ENCODE measurements around the gene SPTAN1.

The SPTAN1 gene

GRCh38 chr9:128593856-128594255 is 41.5 kb downstream of the SPTAN1 start:
- H4K20me1 ChIP-seq (ENCODE audit: insufficient read depth, low read length, poor library complexity, severe bottlenecking), result no peaks in the 10 kb centered on the region
- H3K27me3 ChIP-seq (ENCODE audit: insufficient read depth, low read length, poor library complexity, severe bottlenecking), result no peaks in the 10 kb centered on the region
- no peaks in the 10 kb centered on the region for H3K9me3 ChIP-seq (ENCODE audit: insufficient read depth, low read depth, low read length)
- no peaks in the 10 kb centered on the region for H3K4me1 ChIP-seq (ENCODE audit: insufficient read depth, low read length, poor library complexity, severe bottlenecking)
- no peak overlapping the region for H3K4me2 ChIP-seq (ENCODE audit: low read depth, low read length, poor library complexity, severe bottlenecking)
- no peaks in the 10 kb centered on the region for H3K79me2 ChIP-seq (ENCODE audit: insufficient read depth, low read length)
- TF ChIP-seq EZH2phosphoT487 (IDR thresholded peaks at IDR 0.05; ENCODE audit: borderline replicate concordance) (no peak), CTCF (conservative IDR thresholded peaks at IDR 0.05; ENCODE audit: low read length) (no peak)
- H3K9ac ChIP-seq (ENCODE audit: low read depth, low read length, poor library complexity, severe bottlenecking), result no peak overlapping the region
- no peaks in the 10 kb centered on the region for H3K9me2 ChIP-seq (replicated peaks; ENCODE audit: low read depth, low read length)
- H3K4me3 ChIP-seq (ENCODE audit: low read length, poor library complexity, severe bottlenecking), result no peak overlapping the region
- H3F3A ChIP-seq (ENCODE audit: low read depth), result no peaks in the 10 kb centered on the region
- no peak overlapping the region for H2AFZ ChIP-seq (ENCODE audit: low read length)
- H3K36me3 ChIP-seq (ENCODE audit: insufficient read depth, low read length), result peaks cover 57% of the 10 kb centered on the region; the same call in 1 of the 2 replicates

GRCh38 chr9:128595471-128595870 is 43.1 kb downstream of the SPTAN1 start:
- TF ChIP-seq EZH2phosphoT487 (IDR thresholded peaks at IDR 0.05; ENCODE audit: borderline replicate concordance) (no peak), CTCF (conservative IDR thresholded peaks at IDR 0.05; ENCODE audit: low read length) (no peak)
- Histone ChIP-seq H3K79me2 (ENCODE audit: insufficient read depth, low read length) (no peaks in the 10 kb centered on the region), H3K9me2 (replicated peaks; ENCODE audit: low read depth, low read length) (no peaks in the 10 kb centered on the region), H3K9me3 (ENCODE audit: insufficient read depth, low read depth, low read length) (no peaks in the 10 kb centered on the region), H2AFZ (ENCODE audit: low read length) (no peak overlapping the region), H3K4me3 (ENCODE audit: low read length, poor library complexity, severe bottlenecking) (no peak overlapping the region), H3F3A (ENCODE audit: low read depth) (no peaks in the 10 kb centered on the region), H3K4me1 (ENCODE audit: insufficient read depth, low read length, poor library complexity, severe bottlenecking) (no peaks in the 10 kb centered on the region), H3K27me3 (ENCODE audit: insufficient read depth, low read length, poor library complexity, severe bottlenecking) (no peaks in the 10 kb centered on the region), H3K9ac (ENCODE audit: low read depth, low read length, poor library complexity, severe bottlenecking) (no peak overlapping the region), H3K36me3 (ENCODE audit: insufficient read depth, low read length) (peaks cover 64% of the 10 kb centered on the region; the same call in 1 of the 2 replicates), H4K20me1 (ENCODE audit: insufficient read depth, low read length, poor library complexity, severe bottlenecking) (no peaks in the 10 kb centered on the region), H3K4me2 (ENCODE audit: low read depth, low read length, poor library complexity, severe bottlenecking) (no peak overlapping the region)

GRCh38 chr9:128600099-128600498 is 47.7 kb downstream of the SPTAN1 start:
- H3K9me2 ChIP-seq (replicated peaks; ENCODE audit: low read depth, low read length), result no peaks in the 10 kb centered on the region
- H3K27me3 ChIP-seq (ENCODE audit: insufficient read depth, low read length, poor library complexity, severe bottlenecking), result no peaks in the 10 kb centered on the region
- H4K20me1 ChIP-seq (ENCODE audit: insufficient read depth, low read length, poor library complexity, severe bottlenecking), result no peaks in the 10 kb centered on the region
- H3K4me2 ChIP-seq (ENCODE audit: low read depth, low read length, poor library complexity, severe bottlenecking), result no peak overlapping the region
- H3K36me3 ChIP-seq (ENCODE audit: insufficient read depth, low read length), result peaks cover 44% of the 10 kb centered on the region; the same call in 1 of the 2 replicates
- H3K4me1 ChIP-seq (ENCODE audit: insufficient read depth, low read length, poor library complexity, severe bottlenecking), result no peaks in the 10 kb centered on the region
- H2AFZ ChIP-seq (ENCODE audit: low read length), result no peak overlapping the region
- H3K79me2 ChIP-seq (ENCODE audit: insufficient read depth, low read length), result no peaks in the 10 kb centered on the region
- no peaks in the 10 kb centered on the region for H3K9me3 ChIP-seq (ENCODE audit: insufficient read depth, low read depth, low read length)
- H3K9ac ChIP-seq (ENCODE audit: low read depth, low read length, poor library complexity, severe bottlenecking), result no peak overlapping the region
- H3K4me3 ChIP-seq (ENCODE audit: low read length, poor library complexity, severe bottlenecking), result no peak overlapping the region
- TF ChIP-seq EZH2phosphoT487 (IDR thresholded peaks at IDR 0.05; ENCODE audit: borderline replicate concordance) (no peak), CTCF (conservative IDR thresholded peaks at IDR 0.05; ENCODE audit: low read length) (no peak)
- H3F3A ChIP-seq (ENCODE audit: low read depth), result no peaks in the 10 kb centered on the region

Measured in Loucy (cell line).